H9 (cell line): Measurements from ENCODE around the gene FEN1. TPM values are rescaled to one million over a fixed set of nuclear protein-coding genes. Genes with fewer than 3 reads are reported as not detected.
A peak's percentile ranks its signal among the peaks of the same experiment; 100 is the strongest.

Experiments used
- DNase-seq: peaks from one replicate; pipeline ENCODE4 v3.0.0-alpha.2; 2017
- H2AFZ ChIP-seq: one replicate; pipeline ENCODE4 v1.6.1; 2013; ENCODE audit warnings: mild to moderate bottlenecking, low read length, control low read depth, moderate library complexity
- H2AK5ac ChIP-seq: 2 replicates; pipeline ENCODE4 v1.6.1; 2013; ENCODE audit warnings: low read length, control low read depth, mixed read lengths; ENCODE audit not compliant: insufficient read length
- H2BK120ac ChIP-seq: one replicate; pipeline ENCODE4 v1.6.1; 2013; ENCODE audit warnings: low read depth, mild to moderate bottlenecking, low read length, control low read depth, inconsistent platforms; ENCODE audit not compliant: poor library complexity, severe bottlenecking
- H2BK12ac ChIP-seq: 2 replicates; pipeline ENCODE4 v1.6.1; 2013; ENCODE audit warnings: low read length, control low read depth, mixed read lengths, low read depth; ENCODE audit not compliant: insufficient read length
- H2BK15ac ChIP-seq: 2 replicates; pipeline ENCODE4 v1.6.1; 2013; ENCODE audit warnings: low read depth, low read length, control low read depth
- H2BK20ac ChIP-seq: one replicate; pipeline ENCODE4 v1.6.1; 2013; ENCODE audit warnings: low read depth, mild to moderate bottlenecking, low read length, control low read depth, inconsistent platforms; ENCODE audit not compliant: poor library complexity, severe bottlenecking
- H2BK5ac ChIP-seq: 2 replicates; pipeline ENCODE4 v1.6.1; 2013; ENCODE audit warnings: low read length, control low read depth, mixed read lengths; ENCODE audit not compliant: insufficient read length
- H3K14ac ChIP-seq: 2 replicates; pipeline ENCODE4 v1.6.1; 2013; ENCODE audit warnings: low read length, control low read depth; ENCODE audit not compliant: insufficient read depth
- H3K18ac ChIP-seq: 2 replicates; pipeline ENCODE4 v1.6.1; 2013; ENCODE audit warnings: low read depth, mild to moderate bottlenecking, mixed read lengths, low read length, control low read depth; ENCODE audit not compliant: insufficient read length
- H3K23ac ChIP-seq: 2 replicates; pipeline ENCODE4 v1.6.1; 2013; ENCODE audit warnings: low read length, control low read depth, mixed read lengths, low read depth; ENCODE audit not compliant: insufficient read length
- H3K23me2 ChIP-seq: 2 replicates; pipeline ENCODE4 v1.6.1; 2013; ENCODE audit warnings: low read depth, mild to moderate bottlenecking, mixed read lengths, low read length, control low read depth; ENCODE audit not compliant: insufficient read length, poor library complexity, severe bottlenecking
- H3K27ac ChIP-seq: 2 replicates; pipeline ENCODE4 v1.5.1; 2013; ENCODE audit warnings: low read length, control low read depth, mixed read lengths, low read depth; ENCODE audit not compliant: insufficient read length
- H3K27me3 ChIP-seq: 2 replicates; pipeline ENCODE4 v1.6.1; 2013; ENCODE audit warnings: low read length, control low read depth, inconsistent platforms; ENCODE audit not compliant: insufficient read depth
- H3K4ac ChIP-seq: 2 replicates; pipeline ENCODE4 v1.6.1; 2013; ENCODE audit warnings: low read depth, mild to moderate bottlenecking, control low read depth, inconsistent platforms, low read length, moderate library complexity
- H3K4me1 ChIP-seq: 2 replicates; pipeline ENCODE4 v1.6.1; 2013; ENCODE audit warnings: low read length, control low read depth, inconsistent platforms; ENCODE audit not compliant: insufficient read depth
- H3K4me2 ChIP-seq: 2 replicates; pipeline ENCODE4 v1.6.1; 2013; ENCODE audit warnings: low read length, control low read depth, mixed read lengths; ENCODE audit not compliant: insufficient read length, insufficient read depth
- H3K56ac ChIP-seq: 2 replicates; pipeline ENCODE4 v1.6.1; 2013; ENCODE audit warnings: low read depth, mild to moderate bottlenecking, mixed read lengths, low read length, control low read depth; ENCODE audit not compliant: insufficient read length
- H3K79me1 ChIP-seq: 2 replicates; pipeline ENCODE4 v1.6.1; 2013; ENCODE audit warnings: low read depth, mild to moderate bottlenecking, moderate library complexity, low read length, control low read depth, inconsistent platforms; ENCODE audit not compliant: insufficient read depth, poor library complexity, severe bottlenecking
- H3K79me2 ChIP-seq: 2 replicates; pipeline ENCODE4 v1.6.1; 2013; ENCODE audit warnings: low read length, control low read depth, inconsistent platforms; ENCODE audit not compliant: insufficient read depth
- H3K9ac ChIP-seq: 2 replicates; pipeline ENCODE4 v1.6.1; 2013; ENCODE audit warnings: low read length, control low read depth, mixed read lengths; ENCODE audit not compliant: insufficient read length; ENCODE audit errors: extremely low read depth
- H3K9me3 ChIP-seq: one replicate; pipeline ENCODE4 v1.6.1; 2013; ENCODE audit warnings: low read depth, low read length, inconsistent platforms; ENCODE audit not compliant: control insufficient read depth
- H3T11ph ChIP-seq: one replicate; pipeline ENCODE4 v1.6.1; 2013; ENCODE audit warnings: mild to moderate bottlenecking, low read length, control low read depth, inconsistent platforms
- H4K20me1 ChIP-seq: one replicate; pipeline ENCODE4 v1.6.1; 2013; ENCODE audit not compliant: control insufficient read depth, insufficient read length, insufficient read depth
- H4K5ac ChIP-seq: 2 replicates; pipeline ENCODE4 v1.6.1; 2013; ENCODE audit warnings: low read depth, mild to moderate bottlenecking, mixed read lengths, low read length, control low read depth; ENCODE audit not compliant: insufficient read length
- H4K8ac ChIP-seq: replicated peaks from 2 replicates; pipeline ENCODE4 v1.6.1; 2013; ENCODE audit warnings: low read length, control low read depth, mixed read lengths, low read depth; ENCODE audit not compliant: insufficient read length
- H4K91ac ChIP-seq: 2 replicates; pipeline ENCODE4 v1.6.1; 2013; ENCODE audit warnings: low read depth, mild to moderate bottlenecking, moderate library complexity, mixed read lengths, low read length, control low read depth; ENCODE audit not compliant: insufficient read length
- H3K27ac Mint-ChIP-seq, 3 experiments: 2 replicates in 2 of 3; 3 replicates in 1 of 3; pipeline ENCODE4 v1.8.0; 2020 to 2021; ENCODE audit warnings: mixed read lengths in 3 of 3, mild to moderate bottlenecking in 1 of 3, moderate library complexity in 1 of 3
- H3K27me3 Mint-ChIP-seq: 2 replicates; pipeline ENCODE4 v1.8.0; 2021; ENCODE audit warnings: low read depth, mild to moderate bottlenecking, moderate library complexity, mixed read lengths
- H3K36me3 Mint-ChIP-seq, 3 experiments: 2 replicates in 2 of 3; 3 replicates in 1 of 3; pipeline ENCODE4 v1.8.0; 2020 to 2021; ENCODE audit warnings: low read depth in 3 of 3, mixed read lengths in 3 of 3; ENCODE audit not compliant: insufficient read depth in 1 of 3
- H3K4me1 Mint-ChIP-seq, 2 experiments: 2 replicates each; pipeline ENCODE4 v1.8.0; 2020; ENCODE audit warnings: mixed read lengths in 2 of 2
- H3K4me3 Mint-ChIP-seq, 2 experiments: 2 replicates in 1 of 2; 3 replicates in 1 of 2; pipeline ENCODE4 v1.8.0; 2020 to 2021; ENCODE audit warnings: mild to moderate bottlenecking in 2 of 2, mixed read lengths in 2 of 2, moderate library complexity in 1 of 2
- H3K9me3 Mint-ChIP-seq, 2 experiments: 2 replicates in 1 of 2; 3 replicates in 1 of 2; pipeline ENCODE4 v1.8.0; 2020; ENCODE audit warnings: mild to moderate bottlenecking in 2 of 2, mixed read lengths in 2 of 2, moderate library complexity in 1 of 2
- CTCF ChIP-seq: fragments of 200-600 bp; sonication (generic); conservative IDR thresholded peaks from 3 replicates; pipeline ENCODE4 v1.8.0; 2021; ENCODE audit warnings: antibody characterized with exemption, mild to moderate bottlenecking
- WGBS: extraction: QIAGEN DNeasy Blood & Tissue Kit; methylation state at CpG from one replicate; pipeline ENCODE4 v1.1.7; 2013; ENCODE audit warnings: missing lambda C conversion rate, low lambda C conversion rate, mixed read lengths; ENCODE audit not compliant: insufficient read length; ENCODE audit errors: extremely low coverage; 5-methylcytosine and 5-hydroxymethylcytosine counted together
- total RNA-seq: library from RNA; stranded (reverse); gene quantifications from 2 replicates; pipeline ENCODE4 v1.2.1, GENCODE V29; 2021

The FEN1 gene
- total RNA-seq, 1 experiment from 2014 or later, result 114 TPM

DNA sequence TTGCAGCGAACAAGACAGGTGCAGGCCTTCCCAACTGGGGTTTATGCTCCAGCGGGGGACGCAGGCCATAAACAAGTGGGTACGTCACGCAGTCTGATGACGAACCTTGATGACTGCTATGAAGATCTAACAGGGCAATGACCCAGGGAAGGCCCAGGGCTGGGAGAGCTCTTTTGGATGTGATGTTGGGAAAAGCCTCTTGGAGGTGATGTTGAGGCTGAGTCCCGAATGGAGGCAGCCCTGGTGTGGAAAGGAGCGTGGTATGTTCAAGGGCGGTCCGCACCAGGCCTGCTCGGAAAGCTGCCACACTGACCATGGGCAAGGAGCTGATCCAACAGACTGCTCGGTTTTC is 41.2 kb downstream of the FEN1 start:
- peaks cover 11% of the 10 kb centered on the region; the same call in 1 of the 2 replicates for H3K4me1 ChIP-seq
- peaks cover 4% of the 10 kb centered on the region for H3K79me1 ChIP-seq
- TF ChIP-seq CTCF, result no peak
- no peak overlapping the region for H2AFZ ChIP-seq
- no peaks in the 10 kb centered on the region for H4K20me1 ChIP-seq
- Mint-ChIP-seq H3K4me3 (peak overlapping the region in 1 of 2 experiments; percentile 70; a peak in 2 of 5 replicates), H3K27me3 (no peaks in the 10 kb centered on the region), H3K9me3 (no peaks in the 10 kb centered on the region), H3K27ac (peak overlapping the region; percentile 92 to 98 (median 96)), H3K36me3 (peaks cover 33 to 54% (median 53%) of the 10 kb centered on the region in 3 experiments; a peak in 6 of 7 replicates), H3K4me1 (peaks cover 58 to 63% of the 10 kb centered on the region in 2 experiments)
- H2BK12ac ChIP-seq, result no peak overlapping the region
- H3T11ph ChIP-seq, result no peak overlapping the region
- no peak overlapping the region for H2BK5ac ChIP-seq
- H3K4ac ChIP-seq, result no peak overlapping the region
- no CpG with 5 or more reads among the region's 12 CpGs for WGBS
- H3K23me2 ChIP-seq, result peaks cover 9% of the 10 kb centered on the region
- peak overlapping the region; percentile 13 for H3K18ac ChIP-seq
- no peak overlapping the region for H3K56ac ChIP-seq
- no peak overlapping the region for H4K5ac ChIP-seq
- no peaks in the 10 kb centered on the region for H3K9me3 ChIP-seq
- no peak overlapping the region for H3K4me2 ChIP-seq
- no peak overlapping the region for H3K9ac ChIP-seq
- no peak overlapping the region for H2AK5ac ChIP-seq
- no peak overlapping the region for H2BK120ac ChIP-seq
- H4K91ac ChIP-seq, result no peak overlapping the region
- H2BK15ac ChIP-seq, result no peak overlapping the region
- peak overlapping the region; percentile 57 for H3K27ac ChIP-seq
- no peak overlapping the region for H3K14ac ChIP-seq
- H3K23ac ChIP-seq, result no peak overlapping the region
- no peak overlapping the region for H4K8ac ChIP-seq
- DNase-seq, result peak; percentile 61
- no peak overlapping the region for H2BK20ac ChIP-seq
- no peaks in the 10 kb centered on the region for H3K27me3 ChIP-seq
- peaks cover 37% of the 10 kb centered on the region; the same call in 1 of the 2 replicates for H3K79me2 ChIP-seq
